Kidney (tissue), 14 donors: Measurements from ENCODE around the gene NOX4. TPM values are rescaled to one million over a fixed set of nuclear protein-coding genes. Genes with fewer than 3 reads are reported as not detected.
"Not testable (repeated sequence)": the region's sequence is repeated elsewhere in the genome, so short reads cannot be mapped to it uniquely, and the experiment has no call there.

Experiments used
- DNase-seq, 5 donors: peaks; one replicate each; pipeline ENCODE4 v3.0.0-alpha.2; 2013 to 2020
- FAIRE-seq: peaks from 2 replicates; lab custom pipeline; 2012; peaks lifted over from hg19 to GRCh38; lab: Jason Lieb, UNC
- H3K27ac ChIP-seq, 2 donors: one replicate each; pipeline ENCODE4 v1.7.0; 2013; ENCODE audit warnings: low read depth in 2 of 2, low read length in 2 of 2, inconsistent platforms in 1 of 2
- H3K27me3 ChIP-seq: one replicate; pipeline ENCODE4 v1.7.1; 2013; ENCODE audit warnings: low read length, inconsistent platforms; ENCODE audit not compliant: control insufficient read depth, insufficient read depth
- H3K36me3 ChIP-seq, 3 donors: one replicate each; pipeline versions ENCODE4 v1.7.0 to v1.7.1; 2013; ENCODE audit warnings: low read length in 3 of 3, control low read depth in 1 of 3, inconsistent platforms in 1 of 3; ENCODE audit not compliant: insufficient read depth in 3 of 3, control insufficient read depth in 2 of 3
- H3K4me1 ChIP-seq, 3 donors: one replicate each; pipeline versions ENCODE4 v1.7.0 to v1.7.1; 2013; ENCODE audit warnings: low read length in 3 of 3, inconsistent platforms in 1 of 3, low read depth in 1 of 3; ENCODE audit not compliant: control insufficient read depth in 2 of 3, insufficient read depth in 2 of 3
- H3K4me3 ChIP-seq, 3 donors: one replicate each; pipeline versions ENCODE4 v1.7.0 to v1.8.1; 2013; ENCODE audit warnings: low read length in 3 of 3, control low read depth in 1 of 3, inconsistent platforms in 1 of 3
- H3K9ac ChIP-seq, 3 donors: one replicate each; pipeline versions ENCODE4 v1.7.0 to v1.7.1; 2013; ENCODE audit warnings: low read length in 3 of 3, control low read depth in 1 of 3, inconsistent platforms in 1 of 3
- H3K9me3 ChIP-seq, 3 donors: one replicate each; pipeline versions ENCODE4 v1.7.0 to v1.7.1; 2013; ENCODE audit warnings: low read length in 3 of 3, control low read depth in 1 of 3, inconsistent platforms in 1 of 3; ENCODE audit not compliant: control insufficient read depth in 2 of 3, insufficient read depth in 1 of 3
- intact Hi-C: fragments of 100-400 bp; cut with DNase I; formaldehyde crosslinking; loops from one replicate; pipeline ENCODE4 v1.11.1; 2022
- polyA plus RNA-seq: library from polyadenylated mRNA; stranded (reverse); fragments of 350-450 nt; fragmentation: Illumina TruSeq; extraction: RNeasy Lipid Tissue Mini Kit (QIAGEN cat#74804); gene quantifications from one replicate; pipeline ENCODE4 v1.2.3, GENCODE V29; 2014; ENCODE audit warnings: low read depth, low replicate concordance; ENCODE audit not compliant: insufficient read depth
- total RNA-seq: library from RNA; stranded (reverse); fragmentation: NEBNext Ultra II Directional; extraction: Animal tissue kit (Norgen Biotek cat#: 25700); gene quantifications from one replicate; pipeline ENCODE4 v1.2.1, GENCODE V29; 2021
- TF ChIP-seq, protein P1 (sequence below): IDR thresholded peaks from 3 replicates; pipeline ENCODE4 v1.5.1; 2012; ENCODE audit warnings: mild to moderate bottlenecking, moderate library complexity, borderline replicate concordance; ENCODE audit not compliant: insufficient read depth; ENCODE audit errors: extremely low read depth
- donor health status: control.
- donor health status: control.
- donor health status: control.
- donor health status: control.
- donor health status: control.
- donor health status: DM: yes; HTN: yes; CAD: no.
- donor health status: Normal renal cell carcinoma (clear cell type).

Gene NOX4
- total and polyA plus RNA-seq, 2 donors from 2014 or later = 13.0 to 370 TPM

DNA sequence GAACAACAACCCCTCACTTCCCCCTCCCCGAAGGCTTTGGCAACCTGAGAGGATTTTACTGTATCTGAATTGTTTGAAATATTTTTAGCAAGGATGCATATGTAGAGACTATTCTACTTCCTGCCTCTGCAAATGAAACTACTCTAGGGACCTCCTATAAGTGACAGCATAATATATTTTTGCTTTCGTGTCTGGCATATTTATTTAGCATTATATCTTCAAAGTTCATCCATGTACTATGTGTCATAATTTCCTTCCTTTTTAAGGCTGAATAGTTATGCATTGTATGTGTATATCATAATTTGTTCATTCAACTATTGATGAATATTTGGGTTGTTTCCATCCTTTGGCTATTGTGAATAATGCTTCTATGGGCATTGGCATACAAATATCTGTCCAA, 153.1 kb downstream of the NOX4 start:
- FAIRE-seq, intact Hi-C loops: not testable (repeated sequence)

DNA sequence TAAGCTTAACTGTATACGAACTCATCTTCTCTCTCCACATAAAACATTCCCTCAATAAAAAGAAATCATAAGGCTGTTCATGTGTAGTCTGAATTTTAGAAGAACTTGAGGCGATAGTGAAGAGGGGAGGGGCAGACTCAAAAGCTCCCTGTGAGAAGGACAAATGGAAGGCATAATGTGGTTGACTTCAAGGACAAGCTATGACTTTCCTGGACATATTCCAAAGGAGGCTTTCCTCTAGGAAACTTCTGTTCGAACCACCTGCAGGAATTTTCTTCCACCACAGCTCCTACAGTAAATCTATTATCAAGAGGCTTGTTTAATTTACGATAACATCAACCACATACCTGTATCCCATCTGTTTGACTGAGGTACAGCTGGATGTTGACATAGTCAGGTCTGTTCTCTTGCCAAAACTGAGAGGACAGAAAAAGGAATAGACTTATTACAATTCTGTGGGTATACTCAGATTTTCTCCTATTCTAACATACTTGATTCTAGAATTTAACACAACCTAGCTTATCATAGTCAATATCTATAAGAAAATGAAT, 154.0 kb downstream of the NOX4 start:
- H3K4me3 ChIP-seq, H3K9me3 ChIP-seq, H3K27me3 ChIP-seq, FAIRE-seq, H3K9ac ChIP-seq, H3K4me1 ChIP-seq, DNase-seq, intact Hi-C loops, H3K36me3 ChIP-seq, H3K27ac ChIP-seq: not testable (repeated sequence)

More for the DNA sequence above, 153.1 kb downstream of the NOX4 start:
- H3K9me3 ChIP-seq, H3K4me3 ChIP-seq, H3K9ac ChIP-seq, H3K27me3 ChIP-seq, H3K4me1 ChIP-seq, H3K36me3 ChIP-seq, H3K27ac ChIP-seq: not testable (repeated sequence)
- DNase-seq = peak in 1 of 5 donors; percentile 7

DNA sequence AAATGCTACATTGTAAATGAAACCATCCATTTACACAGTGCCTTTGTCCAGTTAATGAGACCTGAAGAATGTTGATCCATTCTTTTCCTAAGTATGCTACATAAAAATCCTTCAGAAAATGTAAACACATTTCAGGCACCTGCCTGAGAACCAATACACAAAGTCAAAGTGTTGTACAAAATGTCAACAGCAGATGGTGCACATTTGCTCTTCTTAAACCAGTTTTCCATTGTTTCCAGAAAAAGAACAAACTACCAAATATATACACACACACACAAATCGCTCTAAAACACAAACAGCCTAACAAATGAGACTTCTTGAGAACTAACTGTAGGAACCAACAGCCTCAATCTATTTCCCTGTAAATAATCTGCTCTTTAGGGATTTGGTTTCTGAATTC, 157.5 kb downstream of the NOX4 start:
- intact Hi-C loops, H3K4me1 ChIP-seq, H3K9me3 ChIP-seq, H3K27me3 ChIP-seq, H3K4me3 ChIP-seq, H3K27ac ChIP-seq, H3K36me3 ChIP-seq, H3K9ac ChIP-seq: not testable (repeated sequence)
- TF ChIP-seq, protein P1, sequence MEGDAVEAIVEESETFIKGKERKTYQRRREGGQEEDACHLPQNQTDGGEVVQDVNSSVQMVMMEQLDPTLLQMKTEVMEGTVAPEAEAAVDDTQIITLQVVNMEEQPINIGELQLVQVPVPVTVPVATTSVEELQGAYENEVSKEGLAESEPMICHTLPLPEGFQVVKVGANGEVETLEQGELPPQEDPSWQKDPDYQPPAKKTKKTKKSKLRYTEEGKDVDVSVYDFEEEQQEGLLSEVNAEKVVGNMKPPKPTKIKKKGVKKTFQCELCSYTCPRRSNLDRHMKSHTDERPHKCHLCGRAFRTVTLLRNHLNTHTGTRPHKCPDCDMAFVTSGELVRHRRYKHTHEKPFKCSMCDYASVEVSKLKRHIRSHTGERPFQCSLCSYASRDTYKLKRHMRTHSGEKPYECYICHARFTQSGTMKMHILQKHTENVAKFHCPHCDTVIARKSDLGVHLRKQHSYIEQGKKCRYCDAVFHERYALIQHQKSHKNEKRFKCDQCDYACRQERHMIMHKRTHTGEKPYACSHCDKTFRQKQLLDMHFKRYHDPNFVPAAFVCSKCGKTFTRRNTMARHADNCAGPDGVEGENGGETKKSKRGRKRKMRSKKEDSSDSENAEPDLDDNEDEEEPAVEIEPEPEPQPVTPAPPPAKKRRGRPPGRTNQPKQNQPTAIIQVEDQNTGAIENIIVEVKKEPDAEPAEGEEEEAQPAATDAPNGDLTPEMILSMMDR = peak; percentile 25
- FAIRE-seq = peak; percentile 62
- peak in 2 of 5 donors; percentile 31 to 39 for DNase-seq

DNA sequence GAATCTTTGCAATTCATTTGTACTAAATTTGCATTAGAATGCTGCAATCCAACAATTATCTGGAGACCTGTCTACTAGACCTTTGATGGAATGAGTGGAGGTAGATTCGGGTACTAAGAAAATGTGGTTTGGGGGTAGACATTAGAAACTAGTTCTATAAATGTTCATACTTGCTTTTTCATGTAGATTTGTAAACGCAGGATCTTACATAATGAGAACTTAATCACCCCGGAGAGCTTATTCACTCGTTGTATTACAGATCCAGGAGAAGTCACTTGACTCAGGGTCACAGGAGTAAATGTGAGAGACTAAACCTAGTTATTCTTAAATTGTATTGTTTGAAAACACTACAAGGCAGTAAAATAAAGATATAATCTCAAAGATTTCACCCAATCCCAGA, 159.2 kb downstream of the NOX4 start:
- H3K9me3 ChIP-seq, H3K27me3 ChIP-seq, DNase-seq, H3K4me3 ChIP-seq, H3K36me3 ChIP-seq, H3K9ac ChIP-seq, H3K4me1 ChIP-seq, intact Hi-C loops, FAIRE-seq, H3K27ac ChIP-seq: not testable (repeated sequence)

GRCh38 chr11:89327885-89328284, 163.3 kb downstream of the NOX4 start:
- Histone ChIP-seq H3K27ac (no peak overlapping the region), H3K4me1 (no peaks in the 10 kb centered on the region), H3K27me3 (no peaks in the 10 kb centered on the region), H3K9me3 (no peaks in the 10 kb centered on the region), H3K4me3 (no peak overlapping the region), H3K9ac (no peak overlapping the region), H3K36me3 (peaks cover 0 to 3% (median 0%) of the 10 kb centered on the region in 3 donors)
- no peak for DNase-seq
- TF ChIP-seq, protein P1 = no peak
- FAIRE-seq = no peak
- intact Hi-C loops = no loop called here
